ENCODE measurements around the gene ARL14. TPM values are rescaled to one million over a fixed set of nuclear protein-coding genes. Genes with fewer than 3 reads are reported as not detected.

The ARL14 gene
- total RNA-seq, 2 experiments from 2014 or later: not detected

DNA sequence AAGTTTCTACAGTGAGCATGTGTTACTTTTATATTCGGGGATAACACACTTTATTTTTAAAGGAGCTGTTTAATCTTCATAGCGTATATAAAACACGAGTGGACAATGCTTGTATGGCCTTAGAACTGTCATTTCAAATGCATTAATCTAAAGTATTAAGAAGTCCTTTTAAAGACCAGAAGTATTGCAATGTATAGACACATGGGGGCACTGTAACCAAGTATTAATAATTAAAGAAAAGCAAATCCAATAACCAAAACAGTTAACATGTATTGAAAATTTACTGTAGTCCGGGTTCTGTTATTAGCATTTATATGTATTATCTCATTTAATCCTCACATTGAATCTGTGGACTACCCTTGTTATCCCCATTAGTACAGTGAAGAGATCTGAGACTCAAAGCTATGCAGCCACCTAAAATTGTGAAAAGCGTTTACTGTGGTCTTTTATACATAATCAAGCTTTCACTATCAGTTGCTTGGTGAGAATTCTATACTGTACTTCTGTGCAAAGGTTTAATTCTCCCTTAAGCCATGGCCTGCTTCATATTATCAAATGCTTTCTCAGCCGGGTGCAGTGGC lies 10.1 kb downstream of the ARL14 start:
- DNase-seq (ENCODE audit: low spot score): peak; percentile 21
- no peaks in the 10 kb centered on the region for H3K36me3 ChIP-seq (ENCODE audit: insufficient read depth, low read length)
- intact Hi-C loops (cut with micrococcal nuclease; ENCODE audit: unreplicated experiment): loop anchor here (1.0 kb wide), 1 partner anchor 255 kb away; no protein-coding TSS in a partner anchor

DNA sequence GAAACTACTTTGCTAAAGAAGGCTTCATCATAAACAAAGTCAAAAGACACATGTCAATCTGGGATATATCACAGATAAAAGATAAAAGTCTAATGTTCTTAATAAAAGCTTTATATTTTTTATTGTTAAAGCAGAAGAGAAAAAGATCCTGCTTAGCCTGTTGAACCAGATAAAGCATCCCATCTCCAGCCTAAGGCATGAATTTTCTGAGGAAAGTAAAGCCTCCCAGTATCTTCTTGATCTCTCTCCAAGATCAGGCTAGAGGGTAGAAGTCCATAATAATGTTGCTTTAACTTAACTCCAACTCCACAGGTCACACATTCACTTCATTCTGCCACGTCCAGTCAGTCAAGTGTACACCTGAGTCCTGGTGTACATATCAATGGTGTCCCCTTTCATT lies 14.2 kb downstream of the ARL14 start:
- no peak overlapping the region for H3K4me2 ChIP-seq (ENCODE audit: low read length)
- no peaks in the 10 kb centered on the region for H3K4me1 ChIP-seq (ENCODE audit: insufficient read depth, low read length, poor library complexity, severe bottlenecking)
- H3K9me3 ChIP-seq (ENCODE audit: low read length): no peaks in the 10 kb centered on the region
- H2AFZ ChIP-seq (ENCODE audit: low read length): no peak overlapping the region
- TF ChIP-seq, protein P1, sequence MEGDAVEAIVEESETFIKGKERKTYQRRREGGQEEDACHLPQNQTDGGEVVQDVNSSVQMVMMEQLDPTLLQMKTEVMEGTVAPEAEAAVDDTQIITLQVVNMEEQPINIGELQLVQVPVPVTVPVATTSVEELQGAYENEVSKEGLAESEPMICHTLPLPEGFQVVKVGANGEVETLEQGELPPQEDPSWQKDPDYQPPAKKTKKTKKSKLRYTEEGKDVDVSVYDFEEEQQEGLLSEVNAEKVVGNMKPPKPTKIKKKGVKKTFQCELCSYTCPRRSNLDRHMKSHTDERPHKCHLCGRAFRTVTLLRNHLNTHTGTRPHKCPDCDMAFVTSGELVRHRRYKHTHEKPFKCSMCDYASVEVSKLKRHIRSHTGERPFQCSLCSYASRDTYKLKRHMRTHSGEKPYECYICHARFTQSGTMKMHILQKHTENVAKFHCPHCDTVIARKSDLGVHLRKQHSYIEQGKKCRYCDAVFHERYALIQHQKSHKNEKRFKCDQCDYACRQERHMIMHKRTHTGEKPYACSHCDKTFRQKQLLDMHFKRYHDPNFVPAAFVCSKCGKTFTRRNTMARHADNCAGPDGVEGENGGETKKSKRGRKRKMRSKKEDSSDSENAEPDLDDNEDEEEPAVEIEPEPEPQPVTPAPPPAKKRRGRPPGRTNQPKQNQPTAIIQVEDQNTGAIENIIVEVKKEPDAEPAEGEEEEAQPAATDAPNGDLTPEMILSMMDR (conservative IDR thresholded peaks at IDR 0.05; ENCODE audit: low read length): no peak
- no peak for TF ChIP-seq EZH2phosphoT487 (IDR thresholded peaks at IDR 0.05; ENCODE audit: borderline replicate concordance, low read depth, low read length)
- H3K36me3 ChIP-seq (ENCODE audit: insufficient read depth, low read length): no peaks in the 10 kb centered on the region
- ChIA-PET POLR2A (interaction anchor here (0.7 kb wide), 1 partner anchor 84 kb away, joined by 3 read pairs; no protein-coding TSS in a partner anchor), CTCF (ENCODE audit: unreplicated experiment) (no interaction called here)
- H3K4me3 ChIP-seq (ENCODE audit: low read depth, low read length, poor library complexity, severe bottlenecking): no peak overlapping the region
- H4K20me1 ChIP-seq (ENCODE audit: insufficient read depth, low read length): no peaks in the 10 kb centered on the region
- no peaks in the 10 kb centered on the region for H3K9me2 ChIP-seq (ENCODE audit: insufficient read depth, low read length)
- H3K79me2 ChIP-seq (ENCODE audit: insufficient read depth, low read depth, low read length): no peaks in the 10 kb centered on the region
- no TSS peak for BruUV-seq (replicated peaks)
- DNase-seq (ENCODE audit: low spot score): no peak
- H3K27ac ChIP-seq (ENCODE audit: low read depth, low read length, poor library complexity, severe bottlenecking): no peak overlapping the region
- intact Hi-C loops (cut with micrococcal nuclease; ENCODE audit: unreplicated experiment): no loop called here

More for the DNA sequence above, 10.1 kb downstream of the ARL14 start:
- no peak overlapping the region for H3K4me3 ChIP-seq (ENCODE audit: low read depth, low read length, poor library complexity, severe bottlenecking)
- no peaks in the 10 kb centered on the region for H4K20me1 ChIP-seq (ENCODE audit: insufficient read depth, low read length)
- H3K4me1 ChIP-seq (ENCODE audit: insufficient read depth, low read length, poor library complexity, severe bottlenecking): no peaks in the 10 kb centered on the region
- H3K9me2 ChIP-seq (ENCODE audit: insufficient read depth, low read length): no peaks in the 10 kb centered on the region
- no TSS peak for BruUV-seq (replicated peaks)
- ChIA-PET POLR2A (interaction anchor here (0.6 kb wide), 1 partner anchor 26 kb away, joined by 3 read pairs; no protein-coding TSS in a partner anchor), CTCF (ENCODE audit: unreplicated experiment) (interaction anchor here (1.1 kb wide), 1 partner anchor 12 kb away, joined by 3 read pairs; no protein-coding TSS in a partner anchor)
- no peak for TF ChIP-seq EZH2phosphoT487 (IDR thresholded peaks at IDR 0.05; ENCODE audit: borderline replicate concordance, low read depth, low read length)
- TF ChIP-seq, protein P1 (conservative IDR thresholded peaks at IDR 0.05; ENCODE audit: low read length): peak; percentile 82
- H3K4me2 ChIP-seq (ENCODE audit: low read length): no peak overlapping the region
- H2AFZ ChIP-seq (ENCODE audit: low read length): no peak overlapping the region
- no peaks in the 10 kb centered on the region for H3K79me2 ChIP-seq (ENCODE audit: insufficient read depth, low read depth, low read length)
- no peaks in the 10 kb centered on the region for H3K9me3 ChIP-seq (ENCODE audit: low read length)
- H3K27ac ChIP-seq (ENCODE audit: low read depth, low read length, poor library complexity, severe bottlenecking): no peak overlapping the region

DNA sequence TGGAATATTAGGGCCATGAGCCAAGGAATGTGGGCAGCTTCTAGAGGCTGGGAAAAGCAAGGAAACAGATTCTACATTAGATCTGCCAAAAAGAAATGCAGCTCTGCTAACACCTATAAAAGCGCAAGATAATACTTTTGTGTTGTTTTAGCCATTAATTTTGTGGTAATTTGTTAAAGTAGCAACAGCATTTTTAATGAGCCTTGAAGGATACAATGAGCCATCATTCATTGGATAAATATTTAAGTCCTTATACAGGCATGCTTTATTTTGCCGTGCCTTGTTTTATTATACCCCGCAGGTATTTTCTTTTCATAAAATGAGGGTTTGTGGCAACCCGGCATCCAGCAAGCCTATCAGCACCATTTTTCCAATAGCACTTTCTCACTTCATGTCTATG lies 15.0 kb downstream of the ARL14 start:
- Histone ChIP-seq H3K4me3 (ENCODE audit: low read depth, low read length, poor library complexity, severe bottlenecking) (no peak overlapping the region), H3K4me1 (ENCODE audit: insufficient read depth, low read length, poor library complexity, severe bottlenecking) (no peaks in the 10 kb centered on the region), H3K79me2 (ENCODE audit: insufficient read depth, low read depth, low read length) (no peaks in the 10 kb centered on the region), H3K4me2 (ENCODE audit: low read length) (no peak overlapping the region), H3K27ac (ENCODE audit: low read depth, low read length, poor library complexity, severe bottlenecking) (no peak overlapping the region), H3K9me2 (ENCODE audit: insufficient read depth, low read length) (no peaks in the 10 kb centered on the region), H3K9me3 (ENCODE audit: low read length) (no peaks in the 10 kb centered on the region), H2AFZ (ENCODE audit: low read length) (no peak overlapping the region), H4K20me1 (ENCODE audit: insufficient read depth, low read length) (no peaks in the 10 kb centered on the region), H3K36me3 (ENCODE audit: insufficient read depth, low read length) (no peaks in the 10 kb centered on the region)
- ChIA-PET CTCF (ENCODE audit: unreplicated experiment) (no interaction called here), POLR2A (no interaction called here)
- TF ChIP-seq, protein P1 (conservative IDR thresholded peaks at IDR 0.05; ENCODE audit: low read length): no peak
- no peak for TF ChIP-seq EZH2phosphoT487 (IDR thresholded peaks at IDR 0.05; ENCODE audit: borderline replicate concordance, low read depth, low read length)
- DNase-seq (ENCODE audit: low spot score): no peak
- no TSS peak for BruUV-seq (replicated peaks)
- intact Hi-C loops (cut with micrococcal nuclease; ENCODE audit: unreplicated experiment): no loop called here
